SU-DHL-6 (cell line): ENCODE results near the gene ARRB1.

Source experiments
- H2AFZ ChIP-seq: fragments of 200-600 bp; sonication (generic); 2 replicates; pipeline ENCODE4 v1.6.1; 2014; ENCODE audit warnings: low read depth, mild to moderate bottlenecking, moderate library complexity, mixed read lengths, antibody characterized with exemption, low read length; ENCODE audit not compliant: severe bottlenecking
- H3F3A ChIP-seq: fragments of 200-600 bp; shearing (Covaris generic); 2 replicates; pipeline ENCODE4 v1.6.0; 2016; ENCODE audit warnings: antibody characterized with exemption, mild to moderate bottlenecking; ENCODE audit not compliant: insufficient read depth
- H3K27ac ChIP-seq: fragments of 200-600 bp; sonication (generic); 2 replicates; pipeline ENCODE4 v1.5.1; 2016; ENCODE audit warnings: low read depth, mild to moderate bottlenecking, low read length, moderate library complexity, mixed read lengths
- H3K27me3 ChIP-seq: fragments of 200-600 bp; sonication (generic), shearing (Covaris generic); 2 replicates; pipeline ENCODE4 v1.6.0; 2014; ENCODE audit warnings: mild to moderate bottlenecking, low read length
- H3K36me3 ChIP-seq: fragments of 200-600 bp; sonication (generic); 2 replicates; pipeline ENCODE4 v1.6.1; 2014; ENCODE audit warnings: mild to moderate bottlenecking, low read length, mixed read lengths
- H3K4me2 ChIP-seq: fragments of 300-600, 200-600 bp; shearing (Covaris generic), sonication (generic); 2 replicates; pipeline ENCODE4 v1.6.0; 2014; ENCODE audit warnings: low read length, low read depth, mild to moderate bottlenecking; ENCODE audit not compliant: poor library complexity, severe bottlenecking
- H3K4me3 ChIP-seq: fragments of 200-600 bp; sonication (generic); 2 replicates; pipeline ENCODE4 v1.5.1; 2014; ENCODE audit warnings: antibody characterized with exemption, low read length, mild to moderate bottlenecking, mixed read lengths; ENCODE audit not compliant: insufficient read depth, poor library complexity, severe bottlenecking
- H3K79me2 ChIP-seq: fragments of 200-600 bp; sonication (generic); 2 replicates; pipeline ENCODE4 v1.6.1; 2014; ENCODE audit warnings: mild to moderate bottlenecking, low read length, moderate library complexity; ENCODE audit not compliant: insufficient read depth
- H3K9ac ChIP-seq: fragments of 200-600 bp; sonication (generic); 2 replicates; pipeline ENCODE4 v1.7.0; 2014; ENCODE audit warnings: mild to moderate bottlenecking, low read length
- H3K9me2 ChIP-seq: fragments of 200-600 bp; sonication (generic); replicated peaks from 2 replicates; pipeline ENCODE4 v1.6.1; 2014; ENCODE audit warnings: low read length; ENCODE audit not compliant: insufficient read depth
- H3K9me3 ChIP-seq: fragments of 200-600 bp; sonication (generic); 2 replicates; pipeline ENCODE4 v1.6.1; 2014; ENCODE audit warnings: low read length, mixed read lengths; ENCODE audit not compliant: insufficient read depth
- H4K20me1 ChIP-seq: fragments of 200-600 bp; sonication (generic); 2 replicates; pipeline ENCODE4 v1.6.1; 2014; ENCODE audit warnings: low read depth, mild to moderate bottlenecking, antibody characterized with exemption, low read length, moderate library complexity, mixed read lengths
- CTCF ChIP-seq: fragments of 200-600 bp; sonication (generic); IDR thresholded peaks from one replicate; pipeline ENCODE4 v1.5.1; 2017; ENCODE audit warnings: antibody characterized with exemption, mild to moderate bottlenecking, low read length, moderate library complexity; ENCODE audit not compliant: insufficient read depth, poor library complexity, severe bottlenecking
- EZH2phosphoT487 ChIP-seq: fragments of 200-600 bp; sonication (generic), shearing (Covaris generic); conservative IDR thresholded peaks from 2 replicates; pipeline ENCODE4 v1.6.1; 2018; ENCODE audit warnings: mild to moderate bottlenecking, antibody characterized with exemption, low read length, moderate library complexity, mixed read lengths

The ARRB1 gene

GRCh38 chr11:75293903-75294302 lies 57.6 kb downstream of the ARRB1 start:
- Histone ChIP-seq H3K9ac (no peak overlapping the region), H4K20me1 (no peaks in the 10 kb centered on the region), H3K4me3 (no peak overlapping the region), H3K27me3 (no peaks in the 10 kb centered on the region; the same call in 1 of the 2 replicates), H3K9me2 (no peaks in the 10 kb centered on the region), H3K79me2 (no peaks in the 10 kb centered on the region), H3F3A (no peaks in the 10 kb centered on the region), H2AFZ (no peak overlapping the region), H3K27ac (no peak overlapping the region), H3K4me2 (no peak overlapping the region), H3K36me3 (no peaks in the 10 kb centered on the region), H3K9me3 (no peaks in the 10 kb centered on the region)
- TF ChIP-seq CTCF (no peak), EZH2phosphoT487 (no peak)

GRCh38 chr11:75292943-75293342 lies 58.5 kb downstream of the ARRB1 start:
- H3F3A ChIP-seq, result no peaks in the 10 kb centered on the region
- H3K36me3 ChIP-seq, result no peaks in the 10 kb centered on the region
- H3K4me2 ChIP-seq, result no peak overlapping the region
- H4K20me1 ChIP-seq, result no peaks in the 10 kb centered on the region
- H2AFZ ChIP-seq, result no peak overlapping the region
- H3K27me3 ChIP-seq, result no peaks in the 10 kb centered on the region; the same call in 1 of the 2 replicates
- TF ChIP-seq CTCF, result no peak
- no peak for TF ChIP-seq EZH2phosphoT487
- H3K9me2 ChIP-seq, result no peaks in the 10 kb centered on the region
- no peak overlapping the region for H3K9ac ChIP-seq
- no peak overlapping the region for H3K27ac ChIP-seq
- H3K79me2 ChIP-seq, result no peaks in the 10 kb centered on the region
- no peaks in the 10 kb centered on the region for H3K9me3 ChIP-seq
- H3K4me3 ChIP-seq, result no peak overlapping the region

- TF ChIP-seq EZH2phosphoT487, result no peak
- no peak for TF ChIP-seq CTCF
- no peak overlapping the region for H3K4me3 ChIP-seq
- H3K9me3 ChIP-seq, result no peaks in the 10 kb centered on the region
- no peak overlapping the region for H2AFZ ChIP-seq
- no peaks in the 10 kb centered on the region for H3K36me3 ChIP-seq
- H3F3A ChIP-seq, result no peaks in the 10 kb centered on the region
- H3K4me2 ChIP-seq, result no peak overlapping the region
- no peak overlapping the region for H3K27ac ChIP-seq
- no peaks in the 10 kb centered on the region for H4K20me1 ChIP-seq
- no peak overlapping the region for H3K9ac ChIP-seq
- H3K27me3 ChIP-seq, result no peaks in the 10 kb centered on the region; the same call in 1 of the 2 replicates
- no peaks in the 10 kb centered on the region for H3K9me2 ChIP-seq
- H3K79me2 ChIP-seq, result no peaks in the 10 kb centered on the region
Observed at GRCh38 chr11:75291741-75292140, 59.7 kb downstream of the ARRB1 start.

GRCh38 chr11:75289919-75290318 lies 61.5 kb downstream of the ARRB1 start:
- TF ChIP-seq EZH2phosphoT487, result no peak
- no peak for TF ChIP-seq CTCF
- H4K20me1 ChIP-seq, result no peaks in the 10 kb centered on the region

More at GRCh38 chr11:75289919-75290318, 61.5 kb downstream of the ARRB1 start:
- Histone ChIP-seq H2AFZ (no peak overlapping the region), H3K4me3 (no peak overlapping the region), H3F3A (no peaks in the 10 kb centered on the region), H3K36me3 (no peaks in the 10 kb centered on the region), H3K9me3 (no peaks in the 10 kb centered on the region), H3K4me2 (no peak overlapping the region), H3K9me2 (no peaks in the 10 kb centered on the region), H3K27me3 (no peaks in the 10 kb centered on the region; the same call in 1 of the 2 replicates), H3K27ac (no peak overlapping the region), H3K79me2 (no peaks in the 10 kb centered on the region), H3K9ac (no peak overlapping the region)
